HG02642 (cell line): ENCODE data around the gene KIF13A.
"Not testable (repeated sequence)": the region's sequence is repeated elsewhere in the genome, so short reads cannot be mapped to it uniquely, and the experiment has no call there.

Experiments
- ATAC-seq: cut with Tn5 transposase; IDR thresholded peaks from one replicate; pipeline ENCODE4 v1.9.1; 2021; ENCODE audit warnings: mild to moderate bottlenecking; ENCODE audit not compliant: unreplicated experiment, poor library complexity

The KIF13A gene

DNA sequence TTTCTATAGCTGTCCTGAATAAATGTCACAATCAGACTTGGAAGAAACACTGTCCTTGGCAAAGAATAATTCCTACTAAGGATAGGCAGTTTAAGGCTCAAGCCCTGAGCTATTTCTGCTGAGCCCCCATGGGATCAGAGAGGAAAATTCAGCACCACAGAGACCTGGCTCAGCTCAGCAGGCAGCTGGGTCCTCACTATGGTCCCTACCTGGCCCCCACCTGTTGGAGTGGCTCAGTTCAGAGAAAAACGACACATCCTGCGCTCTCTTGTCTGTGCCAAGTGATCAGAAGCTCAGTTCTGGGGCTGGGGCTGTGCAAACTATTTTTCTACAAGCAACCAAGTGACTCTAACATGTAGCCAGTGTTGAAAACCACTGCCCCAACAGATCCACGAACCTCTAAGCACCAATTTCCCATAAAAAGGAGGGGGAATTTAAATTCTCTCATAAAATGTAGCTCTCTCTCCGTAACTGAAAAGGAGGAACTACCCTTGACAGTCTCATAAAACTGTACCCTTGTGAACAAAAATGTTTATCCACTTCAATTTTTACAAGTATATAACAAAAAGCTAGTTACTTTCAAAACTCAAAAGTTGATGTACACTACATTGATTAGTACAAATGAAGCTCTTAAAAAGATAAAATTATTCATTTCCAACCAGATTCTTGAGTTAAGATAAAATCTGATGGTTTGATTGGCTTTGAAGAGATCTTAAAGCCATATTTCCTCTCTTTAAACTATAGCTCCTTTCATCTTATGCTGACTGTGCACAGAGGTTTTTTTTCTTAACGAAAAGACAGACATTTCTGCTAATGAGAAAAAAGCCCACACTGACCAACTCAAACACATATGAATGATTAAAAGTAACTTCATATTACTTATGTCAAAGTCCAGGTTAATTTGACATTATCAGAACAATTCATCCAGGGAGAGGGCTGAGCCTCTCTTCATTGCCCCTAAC is 52.0 kb downstream of the KIF13A start:
- ATAC-seq: no peak

- ATAC-seq: no peak
Measured at GRCh38 chr6:17933716-17934115, 53.7 kb downstream of the KIF13A start.

GRCh38 chr6:17932330-17932852 is 55.0 kb downstream of the KIF13A start:
- no peak for ATAC-seq

DNA sequence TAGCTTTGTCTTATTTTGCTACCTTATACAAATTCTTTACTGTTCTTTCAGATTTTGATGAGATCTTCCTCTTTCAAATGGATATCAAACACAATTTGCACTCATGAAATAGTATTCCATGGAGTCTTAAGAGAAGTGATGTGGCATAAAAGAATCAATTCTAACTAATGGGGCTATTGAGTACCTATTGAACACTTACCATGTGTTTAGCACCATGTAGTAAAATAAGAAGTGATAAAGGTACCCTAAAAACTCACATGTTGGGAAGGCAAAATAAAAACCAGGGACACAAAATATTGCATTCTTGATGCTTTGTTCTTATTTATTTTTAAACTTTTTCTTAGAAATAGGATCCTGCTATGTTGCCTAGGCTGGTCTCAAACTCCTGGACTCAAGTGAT is 56.2 kb downstream of the KIF13A start:
- no peak for ATAC-seq

DNA sequence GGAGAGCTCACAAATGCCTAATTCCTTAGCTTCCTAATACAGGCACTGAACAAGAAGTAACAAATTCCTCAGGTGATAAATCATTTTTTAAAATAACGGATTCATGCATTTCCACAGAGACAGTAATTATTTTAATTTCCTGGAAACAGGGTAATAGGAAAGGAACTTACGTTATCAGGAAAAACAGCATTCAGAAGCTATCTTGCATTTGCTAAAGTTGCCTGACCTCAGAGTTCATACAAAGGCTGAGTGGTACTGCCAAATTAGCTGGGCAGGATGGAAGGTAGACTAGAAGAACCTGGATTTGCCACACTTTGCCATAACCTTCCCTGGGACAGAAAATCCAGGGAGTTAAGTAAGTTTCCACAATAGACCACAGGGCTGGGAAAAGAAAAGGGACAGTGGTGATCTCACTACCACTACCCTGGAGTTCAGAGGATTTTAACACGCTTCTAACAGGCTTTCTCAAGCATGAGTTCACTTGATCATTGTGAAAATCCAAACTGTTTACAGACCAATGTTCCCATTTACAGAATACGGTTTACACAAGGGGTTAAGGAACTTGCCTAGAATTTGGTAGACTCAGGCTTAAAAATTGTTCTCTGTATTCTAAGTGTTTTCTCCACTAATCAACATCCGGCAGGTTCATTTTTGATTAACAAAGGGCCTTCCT is 57.0 kb downstream of the KIF13A start:
- no peak for ATAC-seq

DNA sequence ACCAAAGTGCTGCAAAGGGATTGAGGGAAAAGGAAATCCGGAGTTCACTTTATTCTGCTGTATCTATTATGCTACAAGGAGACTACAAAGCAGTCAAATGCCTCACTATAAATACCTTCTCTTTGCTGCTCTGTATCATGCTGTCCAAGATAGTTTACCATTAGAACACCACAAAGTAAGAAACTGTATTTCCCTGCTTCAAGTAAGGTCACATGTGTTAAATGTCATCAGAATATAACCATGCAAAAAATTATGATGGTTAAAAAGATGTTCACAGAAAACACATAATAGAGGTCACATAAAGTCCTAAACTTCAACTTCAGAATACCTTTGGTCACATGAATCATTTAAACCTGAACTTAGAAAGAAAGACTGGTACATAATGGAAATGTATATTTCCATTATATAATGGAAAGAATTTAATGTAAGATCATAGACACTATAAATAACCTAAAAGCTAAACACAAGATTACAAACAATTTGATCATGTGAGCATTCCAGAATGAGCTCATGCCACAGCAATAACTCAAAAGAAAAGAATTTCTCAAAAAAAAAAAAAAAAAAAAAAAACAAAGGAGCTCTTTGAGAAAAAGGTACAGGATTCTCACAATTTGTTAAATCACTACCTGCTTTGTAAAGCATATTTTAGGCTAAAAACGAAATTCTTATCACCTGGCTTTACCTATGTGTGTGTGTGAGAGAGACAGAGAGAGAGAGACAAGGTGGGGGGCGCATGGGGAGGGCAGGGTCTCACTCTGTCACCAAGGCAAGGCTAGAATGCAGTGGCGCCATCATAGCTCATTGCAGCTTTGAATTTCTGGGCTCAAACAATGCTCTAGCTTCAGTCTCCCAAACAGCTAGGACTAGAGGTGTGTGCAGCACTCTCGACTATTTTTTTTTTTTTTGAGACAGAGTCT is 58.7 kb downstream of the KIF13A start:
- no peak for ATAC-seq

- ATAC-seq: no peak
Measured at GRCh38 chr6:17927705-17928104, 59.7 kb downstream of the KIF13A start.

DNA sequence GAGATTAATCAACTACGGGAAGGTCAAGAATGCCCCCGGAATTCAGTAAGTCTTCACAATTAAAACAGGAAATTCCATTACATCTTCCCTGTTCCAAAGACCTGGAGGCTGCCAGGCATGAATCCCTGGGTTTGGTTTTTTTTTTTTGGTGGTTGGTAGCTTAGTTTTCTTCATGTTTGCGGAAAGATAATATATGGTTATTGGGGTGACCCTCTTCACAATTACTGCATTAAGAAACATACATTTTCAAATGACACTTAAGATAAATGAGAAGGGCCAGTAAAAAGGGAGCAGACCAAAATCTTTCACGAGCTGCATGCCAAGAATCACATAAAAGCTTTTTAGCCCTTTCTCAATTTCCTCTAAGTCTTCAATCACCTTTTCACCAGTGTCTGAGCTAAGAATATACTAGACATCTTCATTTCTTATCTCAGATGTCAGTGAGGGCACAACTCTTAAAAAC is 64.0 kb downstream of the KIF13A start:
- ATAC-seq: no peak

DNA sequence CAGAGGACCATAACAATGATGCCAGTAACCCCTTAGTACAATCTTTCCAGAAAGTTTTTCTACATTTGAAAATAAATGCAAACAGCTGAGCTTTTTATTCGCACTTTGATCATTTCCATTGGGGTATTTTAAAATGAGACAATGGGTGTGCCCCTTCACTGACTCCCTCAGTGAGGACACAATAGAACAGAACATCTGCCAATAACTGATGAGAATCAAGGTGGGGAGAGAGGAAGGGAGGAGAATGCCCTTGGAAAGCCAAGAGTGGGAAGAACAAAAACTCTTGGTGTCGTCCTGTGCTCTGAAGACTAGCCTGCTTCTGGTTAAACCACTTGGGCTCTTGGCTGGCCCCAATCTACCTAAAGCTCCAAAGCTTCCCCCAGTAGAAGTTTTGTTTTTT is 66.0 kb downstream of the KIF13A start:
- no peak for ATAC-seq

- ATAC-seq: no peak
Measured at GRCh38 chr6:17919496-17919895, 67.9 kb downstream of the KIF13A start.

DNA sequence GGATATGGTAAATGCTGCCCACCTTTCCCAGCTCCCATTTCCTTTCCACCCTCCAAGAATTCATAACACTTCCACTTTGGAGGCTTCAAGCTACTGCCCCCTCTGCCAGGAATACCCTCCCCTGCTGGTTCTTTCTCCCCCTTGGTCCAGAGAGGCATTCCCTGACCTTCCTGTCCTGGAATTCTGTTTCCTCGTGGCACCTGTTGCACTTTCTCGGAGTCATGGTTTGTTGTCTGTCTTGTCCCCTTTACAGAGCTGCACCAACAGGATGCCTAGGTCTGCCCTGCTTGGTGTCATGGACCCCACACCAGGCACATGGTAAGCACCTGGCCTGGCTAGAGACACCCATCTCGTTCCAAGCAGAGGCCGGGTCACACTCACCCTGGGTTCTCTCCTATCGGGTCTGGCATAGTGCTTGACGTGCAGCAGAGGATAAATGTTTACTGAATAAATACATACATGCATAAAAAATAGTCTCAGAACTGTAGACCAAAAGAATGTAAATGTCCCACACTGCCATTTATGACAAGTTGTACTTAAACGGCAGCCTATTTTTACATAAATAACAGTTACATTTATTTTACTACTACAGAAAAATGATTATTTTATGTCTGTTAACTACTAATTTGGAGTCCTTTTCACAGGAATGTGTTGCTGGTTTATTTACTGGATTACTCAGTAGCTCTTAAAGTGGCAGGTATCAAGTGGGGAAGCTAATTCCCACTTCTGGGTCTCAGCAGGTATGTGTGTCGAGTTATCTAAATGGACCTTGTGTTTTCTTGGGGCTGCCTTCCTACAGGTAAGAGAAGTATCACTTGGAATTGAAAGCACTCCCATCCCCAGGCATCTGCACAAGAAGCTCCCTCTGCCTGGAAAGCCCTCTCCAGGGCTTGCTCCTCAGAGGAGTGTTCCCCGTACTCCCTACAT is 69.3 kb downstream of the KIF13A start:
- ATAC-seq: no peak

DNA sequence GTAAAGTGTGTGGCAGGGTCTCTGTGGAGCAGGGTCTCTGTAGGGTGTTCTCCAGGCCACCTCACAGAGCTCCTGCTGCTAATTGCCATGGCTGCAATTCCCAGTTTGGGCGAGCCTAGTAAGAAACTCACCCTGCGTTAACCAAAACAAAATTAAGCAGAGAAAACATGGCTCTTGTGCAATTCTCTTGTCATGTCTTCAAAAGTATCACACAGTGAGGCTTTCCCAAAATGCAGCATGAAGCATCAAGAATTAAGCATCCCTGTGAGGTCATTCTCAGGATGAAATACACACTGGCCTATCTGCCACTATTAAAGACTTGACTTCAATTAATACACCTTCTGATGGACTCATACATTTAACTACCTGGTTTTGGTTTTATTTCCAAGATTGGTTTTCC is 72.8 kb downstream of the KIF13A start:
- no peak for ATAC-seq

DNA sequence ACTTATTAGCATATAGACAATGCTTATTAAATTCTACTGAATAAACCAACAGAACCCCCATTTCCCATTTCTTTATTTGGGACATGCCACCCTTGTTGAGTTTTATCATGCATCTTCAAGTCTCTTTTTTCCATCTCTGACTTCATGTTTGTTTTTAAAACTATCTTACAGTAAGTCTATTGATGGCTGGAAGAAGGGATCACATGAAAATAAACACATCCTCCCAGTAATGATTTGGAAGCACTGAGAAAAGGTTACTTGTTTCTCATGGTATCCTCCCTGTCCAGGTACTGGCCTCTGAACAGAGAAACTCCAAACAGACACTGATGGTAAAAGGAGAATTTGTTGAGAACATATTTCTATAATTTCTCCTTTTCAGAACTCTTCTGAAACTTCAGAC is 74.9 kb downstream of the KIF13A start:
- ATAC-seq: no peak

GRCh38 chr6:17911656-17912055 is 75.8 kb downstream of the KIF13A start:
- ATAC-seq: not testable (repeated sequence)

DNA sequence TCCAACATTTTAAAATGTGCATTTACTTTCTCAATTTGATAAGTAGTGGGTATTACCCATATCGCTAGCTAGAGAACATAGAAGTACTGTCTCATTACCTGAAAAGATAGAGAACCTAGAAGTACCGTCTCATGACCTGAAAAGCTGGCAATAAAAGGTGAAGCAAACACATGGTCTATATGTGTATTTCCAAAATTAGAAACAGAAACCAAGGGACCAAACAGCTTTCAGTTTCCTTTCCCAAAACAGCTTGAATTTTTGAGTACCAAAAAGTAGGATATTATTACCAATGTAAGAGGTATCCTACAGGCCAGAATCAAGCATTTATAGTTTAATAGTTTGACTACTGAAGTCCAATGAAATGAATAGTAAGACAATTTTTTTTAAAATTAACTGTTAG is 77.2 kb downstream of the KIF13A start:
- ATAC-seq: no peak

GRCh38 chr6:17908831-17909230 is 78.6 kb downstream of the KIF13A start:
- no peak for ATAC-seq

GRCh38 chr6:17907406-17908229 is 79.8 kb downstream of the KIF13A start:
- peak; percentile 45 for ATAC-seq
